Endothelial cell of umbilical vein (primary cell): ENCODE results near the gene ACER1.

ENCODE experiments used
- EZH2 ChIP-seq: IDR thresholded peaks from 2 replicates; pipeline ENCODE4 v1.6.1; 2012; ENCODE audit warnings: borderline replicate concordance, low read depth, mild to moderate bottlenecking, moderate library complexity, low read length, inconsistent platforms; ENCODE audit not compliant: severe bottlenecking
- FOS ChIP-seq: IDR thresholded peaks from 2 replicates; pipeline ENCODE4 v1.6.1; 2011; ENCODE audit warnings: mild to moderate bottlenecking, low read length, moderate library complexity, borderline replicate concordance; ENCODE audit not compliant: insufficient read depth
- GATA2 ChIP-seq: IDR thresholded peaks from 2 replicates; pipeline ENCODE4 v1.7.0; 2011; ENCODE audit warnings: low read depth, mild to moderate bottlenecking, moderate library complexity, mixed read lengths, low read length; ENCODE audit not compliant: insufficient read length, insufficient read depth
- POLR2A ChIP-seq: IDR thresholded peaks from 2 replicates; pipeline ENCODE4 v1.6.1; 2012; ENCODE audit warnings: low read depth, mild to moderate bottlenecking, control low read depth, low read length
- POLR2AphosphoS5 ChIP-seq: IDR thresholded peaks from 2 replicates; pipeline ENCODE4 v1.6.1; 2012; ENCODE audit warnings: low read depth, mild to moderate bottlenecking, control low read depth, low read length, moderate library complexity; ENCODE audit not compliant: insufficient read depth
- TF ChIP-seq, protein P1 (sequence below), 2 donors: IDR thresholded peaks; 1 replicate in 1 of 2; 2 replicates in 1 of 2; pipeline ENCODE4 v1.5.1; 2011; ENCODE audit warnings: low read length in 2 of 2, mild to moderate bottlenecking in 2 of 2, moderate library complexity in 2 of 2, control low read depth in 1 of 2, inconsistent platforms in 1 of 2, low read depth in 1 of 2; ENCODE audit not compliant: insufficient read depth in 1 of 2; ENCODE audit errors: extremely low read depth in 1 of 2

DNA sequence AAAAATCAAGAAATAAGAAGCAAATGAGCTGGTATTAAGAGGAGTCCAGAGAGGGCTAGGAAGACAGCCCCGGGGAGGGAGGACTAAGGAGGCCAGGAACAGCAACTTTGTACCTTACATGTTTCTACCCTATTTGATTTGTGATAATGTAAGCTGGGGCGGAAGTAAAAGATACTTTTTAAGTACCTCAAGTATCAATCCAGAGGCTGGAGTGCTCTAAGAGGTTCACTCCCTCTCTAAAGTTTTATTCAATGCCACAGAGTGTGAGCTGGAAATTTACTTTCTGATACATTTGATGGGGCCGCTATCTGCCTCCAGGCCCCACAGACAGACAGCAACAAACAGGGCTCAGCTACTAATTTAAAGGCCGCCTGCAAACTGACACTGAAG lies 65.0 kb downstream of the ACER1 start:
- TF ChIP-seq, protein P1, sequence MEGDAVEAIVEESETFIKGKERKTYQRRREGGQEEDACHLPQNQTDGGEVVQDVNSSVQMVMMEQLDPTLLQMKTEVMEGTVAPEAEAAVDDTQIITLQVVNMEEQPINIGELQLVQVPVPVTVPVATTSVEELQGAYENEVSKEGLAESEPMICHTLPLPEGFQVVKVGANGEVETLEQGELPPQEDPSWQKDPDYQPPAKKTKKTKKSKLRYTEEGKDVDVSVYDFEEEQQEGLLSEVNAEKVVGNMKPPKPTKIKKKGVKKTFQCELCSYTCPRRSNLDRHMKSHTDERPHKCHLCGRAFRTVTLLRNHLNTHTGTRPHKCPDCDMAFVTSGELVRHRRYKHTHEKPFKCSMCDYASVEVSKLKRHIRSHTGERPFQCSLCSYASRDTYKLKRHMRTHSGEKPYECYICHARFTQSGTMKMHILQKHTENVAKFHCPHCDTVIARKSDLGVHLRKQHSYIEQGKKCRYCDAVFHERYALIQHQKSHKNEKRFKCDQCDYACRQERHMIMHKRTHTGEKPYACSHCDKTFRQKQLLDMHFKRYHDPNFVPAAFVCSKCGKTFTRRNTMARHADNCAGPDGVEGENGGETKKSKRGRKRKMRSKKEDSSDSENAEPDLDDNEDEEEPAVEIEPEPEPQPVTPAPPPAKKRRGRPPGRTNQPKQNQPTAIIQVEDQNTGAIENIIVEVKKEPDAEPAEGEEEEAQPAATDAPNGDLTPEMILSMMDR (IDR thresholded peaks at IDR 0.05; ENCODE audit: extremely low read depth in 1 of 2, insufficient read depth in 1 of 2, low read depth in 1 of 2, low read length in 2 of 2), result no peak
- TF ChIP-seq POLR2A (no peak), EZH2 (no peak), FOS (no peak), GATA2 (no peak), POLR2AphosphoS5 (no peak)
